Right lobe of liver (tissue), 6 donors: Measurements from ENCODE around the gene FAR2. TPM values are rescaled to one million over a fixed set of nuclear protein-coding genes. Genes with fewer than 3 reads are reported as not detected.

ENCODE experiments used
- ATAC-seq, 4 donors: fragments of 200-7000 bp; cut with Tn5 transposase; one replicate each; pipeline ENCODE4 v1.9.1; 2020; ENCODE audit warnings: mild to moderate bottlenecking in 4 of 4, moderate library complexity in 4 of 4
- DNase-seq, 3 donors: peaks; one replicate each; pipeline ENCODE4 v3.0.0-alpha.2; 2020
- H3K27ac ChIP-seq, 3 donors: fragments of 200-600 bp; one replicate each; pipeline ENCODE4 v1.8.0; 2022
- H3K27me3 ChIP-seq, 2 donors: fragments of 200-600 bp; one replicate each; pipeline ENCODE4 v1.8.0; 2022
- H3K36me3 ChIP-seq, 4 donors: fragments of 200-600 bp; sonication (generic) in 1 of 4; one replicate each; pipeline versions ENCODE4 v1.5.1 to v1.8.0; 2017 to 2022; ENCODE audit warnings: control low read depth in 1 of 4
- H3K4me1 ChIP-seq, 4 donors: fragments of 200-600 bp; sonication (generic) in 1 of 4; one replicate each; pipeline versions ENCODE4 v1.5.1 to v1.8.0; 2017 to 2022; ENCODE audit warnings: control low read depth in 1 of 4
- H3K4me3 ChIP-seq, 3 donors: fragments of 200-600 bp; one replicate each; pipeline ENCODE4 v1.8.0; 2022
- H3K9me3 ChIP-seq, 4 donors: fragments of 200-600 bp; sonication (generic) in 1 of 4; one replicate each; pipeline versions ENCODE4 v1.5.1 to v1.8.0; 2017 to 2022; ENCODE audit warnings: control low read depth in 1 of 4
- CTCF ChIP-seq, 4 donors: fragments of 200-600 bp in 3 of 4; fragments of 450-650 bp in 1 of 4; IDR thresholded peaks; one replicate each; pipeline versions ENCODE4 v1.5.1 to v1.8.0; 2016 to 2022; ENCODE audit warnings: antibody characterized with exemption in 4 of 4, mild to moderate bottlenecking in 2 of 4
- POLR2A ChIP-seq: fragments of 450-650 bp; IDR thresholded peaks from one replicate; pipeline ENCODE4 v1.6.1; 2017; ENCODE audit warnings: antibody characterized with exemption, mild to moderate bottlenecking
- WGBS: methylation state at CpG from one replicate; pipeline ENCODE4 v1.1.6; 2018; ENCODE audit warnings: low coverage, low lambda C conversion rate; ENCODE audit not compliant: insufficient coverage; ENCODE audit errors: missing lambda C conversion rate; 5-methylcytosine and 5-hydroxymethylcytosine counted together
- intact Hi-C, 2 donors: fragments of 100-400 bp; cut with DNase I; formaldehyde crosslinking; loops; one replicate each; pipeline versions ENCODE4 v1.11.2 to v1.14.1; 2022
- total RNA-seq, 6 experiments: library from RNA; depleted of rRNA in 2 of 6; stranded (reverse); fragments of >200 nt in 2 of 6; fragmentation: NEBNext Ultra II Directional in 3 of 6; extraction: Animal tissue kit (Norgen Biotek cat#: 25700) in 3 of 6; gene quantifications; one replicate each; pipeline versions ENCODE4 v1.1.0 to v1.2.4, GENCODE V29; 2016 to 2023
- donor health status: DM: no; HTN: yes; CAD: no.
- donor health status: DM: no; HTN: no; CAD: no.
- donor health status: DM: no; HTN: no; CAD: no.
- donor health status: DM: no; HTN: yes; CAD: no.
- donor health status: DM: no; HTN: yes; CAD: no.

The FAR2 gene
- total RNA-seq, 6 experiments from 2014 or later: 0.87 to 3.4 (median 1.9) TPM

- ATAC-seq (no peak), DNase-seq (no peak)
- intact Hi-C loops: no loop called here
- Histone ChIP-seq H3K27ac (no peak overlapping the region), H3K4me3 (no peak overlapping the region), H3K27me3 (no peaks in the 10 kb centered on the region), H3K9me3 (no peaks in the 10 kb centered on the region), H3K36me3 (peaks cover 0 to 35% (median 11%) of the 10 kb centered on the region in 4 donors), H3K4me1 (no peaks in the 10 kb centered on the region)
- 86% methylated on average over 2 of the region's 2 CpGs for WGBS
- TF ChIP-seq POLR2A (no peak), CTCF (IDR thresholded peaks at IDR 0.05) (no peak)
Observed at GRCh38 chr12:29365091-29365490, 216.0 kb downstream of the FAR2 start.

- Histone ChIP-seq H3K4me1 (no peaks in the 10 kb centered on the region), H3K9me3 (no peaks in the 10 kb centered on the region), H3K4me3 (no peak overlapping the region), H3K27ac (no peak overlapping the region), H3K27me3 (no peaks in the 10 kb centered on the region), H3K36me3 (peaks cover 0 to 14% (median 6%) of the 10 kb centered on the region in 4 donors)
- WGBS: 93% methylated on average over 2 of the region's 2 CpGs
- DNase-seq (no peak), ATAC-seq (no peak)
- intact Hi-C loops: no loop called here
- TF ChIP-seq CTCF (IDR thresholded peaks at IDR 0.05): no peak
- TF ChIP-seq POLR2A: no peak
Observed at GRCh38 chr12:29374012-29374411, 224.9 kb downstream of the FAR2 start.

DNA sequence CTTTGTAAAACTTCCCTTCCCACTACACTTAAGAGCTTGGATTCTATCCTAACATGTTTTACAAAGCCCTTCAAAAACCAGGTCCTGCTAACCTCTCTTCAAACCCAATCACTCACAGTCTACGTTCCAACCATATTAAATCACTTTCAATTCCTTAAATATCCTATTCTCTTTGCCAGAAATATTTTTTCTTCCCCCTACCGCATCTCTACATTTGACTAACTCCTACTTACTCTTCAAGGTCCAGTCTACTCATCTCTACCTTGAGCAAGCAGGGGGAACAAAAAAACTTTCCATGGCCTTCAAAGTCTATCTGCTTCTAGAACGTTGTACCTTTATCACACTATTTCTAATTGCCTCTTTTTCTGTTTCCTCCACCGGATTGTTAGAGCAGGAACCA is 225.8 kb downstream of the FAR2 start:
- H3K9me3 ChIP-seq: no peaks in the 10 kb centered on the region
- peaks cover 0 to 9% (median 2%) of the 10 kb centered on the region in 4 donors for H3K36me3 ChIP-seq
- no peak overlapping the region for H3K4me3 ChIP-seq
- H3K4me1 ChIP-seq: peaks cover 0 to 8% (median 0%) of the 10 kb centered on the region in 4 donors
- H3K27ac ChIP-seq: no peak overlapping the region
- no peak for DNase-seq
- no peaks in the 10 kb centered on the region for H3K27me3 ChIP-seq
- no peak for ATAC-seq
- no peak for TF ChIP-seq POLR2A
- no peak for TF ChIP-seq CTCF (IDR thresholded peaks at IDR 0.05)
- 72% methylated on average over 4 of the region's 4 CpGs for WGBS
- intact Hi-C loops: no loop called here

DNA sequence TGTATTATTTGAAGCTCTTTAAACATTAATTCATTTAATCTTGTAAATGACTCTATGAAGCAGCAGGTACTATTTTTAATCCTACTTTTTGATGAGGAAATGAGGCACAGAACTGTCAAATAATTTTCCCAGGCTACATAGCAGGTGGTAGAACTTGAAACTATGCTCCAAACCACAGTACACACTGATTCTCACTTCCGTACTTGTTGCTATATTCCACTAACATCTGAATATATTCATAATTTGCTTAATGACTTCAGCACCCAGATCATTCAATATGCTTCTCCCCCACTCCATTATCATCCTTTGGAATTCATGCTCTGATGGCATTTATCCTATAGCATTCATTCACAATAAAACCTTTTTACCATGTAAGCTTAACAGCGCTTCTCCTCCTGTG is 227.0 kb downstream of the FAR2 start:
- no peak for TF ChIP-seq CTCF (IDR thresholded peaks at IDR 0.05)
- no peak for TF ChIP-seq POLR2A
- Histone ChIP-seq H3K27me3 (no peaks in the 10 kb centered on the region), H3K4me3 (no peak overlapping the region), H3K36me3 (peaks cover 0 to 3% (median under 1%) of the 10 kb centered on the region in 4 donors), H3K9me3 (no peaks in the 10 kb centered on the region), H3K27ac (no peak overlapping the region), H3K4me1 (peaks cover 0 to 9% (median 0%) of the 10 kb centered on the region in 4 donors)
- ATAC-seq (no peak), DNase-seq (no peak)
- WGBS: 100% methylated on average over 1 of the region's 2 CpGs
- intact Hi-C loops: no loop called here
